WERI-Rb-1 (cell line): Measurements from ENCODE around the gene ZBTB45.

Experiments used
- DNase-seq: peaks from one replicate; pipeline ENCODE4 v3.0.0-alpha.2; 2020
- H3K27ac ChIP-seq: fragments of 250-450 bp; sonication (Bioruptor Pico); 2 replicates; pipeline ENCODE4 v1.5.1; 2020; ENCODE audit warnings: mild to moderate bottlenecking, moderate library complexity
- H3K27me3 ChIP-seq: fragments of 250-450 bp; sonication (Bioruptor Pico); 2 replicates; pipeline ENCODE4 v1.5.1; 2021; ENCODE audit warnings: mild to moderate bottlenecking, low read depth, moderate library complexity; ENCODE audit not compliant: insufficient read depth, severe bottlenecking
- H3K36me3 ChIP-seq: fragments of 250-450 bp; sonication (Bioruptor Pico); 2 replicates; pipeline ENCODE4 v1.5.1; 2020; ENCODE audit warnings: mild to moderate bottlenecking, moderate library complexity
- H3K4me3 ChIP-seq: 2 replicates; pipeline ENCODE4 v1.5.1; 2011; ENCODE audit warnings: low read depth, mild to moderate bottlenecking, control low read depth, low read length
- H3K9me3 ChIP-seq: fragments of 250-450 bp; sonication (Bioruptor Pico); 2 replicates; pipeline ENCODE4 v1.5.1; 2021; ENCODE audit warnings: mild to moderate bottlenecking, moderate library complexity; ENCODE audit not compliant: severe bottlenecking
- CTCF ChIP-seq: IDR thresholded peaks from 2 replicates; pipeline ENCODE4 v1.5.1; 2011; ENCODE audit warnings: low read depth, mild to moderate bottlenecking, control low read depth, inconsistent platforms, low read length

The ZBTB45 gene

GRCh38 chr19:58555369-58555885 lies 35.8 kb upstream of the ZBTB45 start:
- H3K9me3 ChIP-seq: no peaks in the 10 kb centered on the region
- peak overlapping the region; percentile 78 for H3K27ac ChIP-seq
- H3K27me3 ChIP-seq: no peaks in the 10 kb centered on the region
- peak overlapping the region; percentile 33 for H3K4me3 ChIP-seq
- H3K36me3 ChIP-seq: peaks cover 48% of the 10 kb centered on the region
- DNase-seq: no peak
- TF ChIP-seq CTCF: no peak

- H3K27me3 ChIP-seq: no peaks in the 10 kb centered on the region
- H3K27ac ChIP-seq: peak within 1 kb of the TSS; percentile 78
- H3K4me3 ChIP-seq: peak within 1 kb of the TSS; percentile 86
- no peaks in the 10 kb centered on the region for H3K9me3 ChIP-seq
- peak; percentile 98 for DNase-seq
- peaks cover 55% of the 10 kb centered on the region for H3K36me3 ChIP-seq
- TF ChIP-seq CTCF: no peak
These were observed 35.1 kb upstream of the ZBTB45 start, which contains the start of gene CHMP2A for GRCh38 chr19:58554494-58555368. CHMP2A (minus strand) TSS chr19:58555105; CDS start chr19:58554212, 893 bp downstream.

- no peaks in the 10 kb centered on the region for H3K27me3 ChIP-seq
- peak overlapping the region; percentile 86 for H3K4me3 ChIP-seq
- peaks cover 63% of the 10 kb centered on the region for H3K36me3 ChIP-seq
- DNase-seq: no peak
- no peak for TF ChIP-seq CTCF
- H3K9me3 ChIP-seq: no peaks in the 10 kb centered on the region
- peak overlapping the region; percentile 78 for H3K27ac ChIP-seq
These were observed 34.3 kb upstream of the ZBTB45 start for GRCh38 chr19:58553799-58554493.

GRCh38 chr19:58552655-58553054 lies 33.0 kb upstream of the ZBTB45 start:
- no peaks in the 10 kb centered on the region for H3K9me3 ChIP-seq
- peak overlapping the region; percentile 78 for H3K27ac ChIP-seq
- peaks cover 72% of the 10 kb centered on the region for H3K36me3 ChIP-seq
- no peaks in the 10 kb centered on the region for H3K27me3 ChIP-seq
- DNase-seq: no peak
- no peak for TF ChIP-seq CTCF
- H3K4me3 ChIP-seq: no peak overlapping the region

GRCh38 chr19:58551577-58552471 lies 32.2 kb upstream of the ZBTB45 start:
- no peak for TF ChIP-seq CTCF
- Histone ChIP-seq H3K27me3 (no peaks in the 10 kb centered on the region), H3K9me3 (no peaks in the 10 kb centered on the region), H3K36me3 (peaks cover 75% of the 10 kb centered on the region), H3K4me3 (no peak overlapping the region), H3K27ac (peak overlapping the region; percentile 78; the same call in 1 of the 2 replicates)
- DNase-seq: no peak
